Measurements from ENCODE around the gene CAPN14.

DNA sequence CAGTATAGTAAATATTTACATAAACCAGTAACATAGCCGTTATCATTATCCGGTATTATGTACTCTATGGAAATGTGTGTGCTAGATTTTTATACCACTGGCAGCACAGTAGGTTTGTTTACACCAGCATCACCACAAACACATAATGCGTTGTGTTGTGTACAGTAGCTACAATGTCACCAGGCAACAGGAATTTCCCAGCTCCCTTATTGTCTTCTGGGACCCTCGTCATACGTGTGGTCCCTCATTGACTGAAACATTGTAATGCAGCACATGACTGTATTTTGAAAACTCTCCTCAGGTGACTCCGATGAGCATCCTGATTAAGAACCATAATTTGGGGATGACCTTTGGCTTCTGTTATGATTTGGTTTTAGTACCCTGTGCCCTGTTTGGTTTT is 47.9 kb upstream of the CAPN14 start:
- TF ChIP-seq POLR2A (IDR thresholded peaks at IDR 0.05), result no peak
- TF ChIP-seq, protein P1, sequence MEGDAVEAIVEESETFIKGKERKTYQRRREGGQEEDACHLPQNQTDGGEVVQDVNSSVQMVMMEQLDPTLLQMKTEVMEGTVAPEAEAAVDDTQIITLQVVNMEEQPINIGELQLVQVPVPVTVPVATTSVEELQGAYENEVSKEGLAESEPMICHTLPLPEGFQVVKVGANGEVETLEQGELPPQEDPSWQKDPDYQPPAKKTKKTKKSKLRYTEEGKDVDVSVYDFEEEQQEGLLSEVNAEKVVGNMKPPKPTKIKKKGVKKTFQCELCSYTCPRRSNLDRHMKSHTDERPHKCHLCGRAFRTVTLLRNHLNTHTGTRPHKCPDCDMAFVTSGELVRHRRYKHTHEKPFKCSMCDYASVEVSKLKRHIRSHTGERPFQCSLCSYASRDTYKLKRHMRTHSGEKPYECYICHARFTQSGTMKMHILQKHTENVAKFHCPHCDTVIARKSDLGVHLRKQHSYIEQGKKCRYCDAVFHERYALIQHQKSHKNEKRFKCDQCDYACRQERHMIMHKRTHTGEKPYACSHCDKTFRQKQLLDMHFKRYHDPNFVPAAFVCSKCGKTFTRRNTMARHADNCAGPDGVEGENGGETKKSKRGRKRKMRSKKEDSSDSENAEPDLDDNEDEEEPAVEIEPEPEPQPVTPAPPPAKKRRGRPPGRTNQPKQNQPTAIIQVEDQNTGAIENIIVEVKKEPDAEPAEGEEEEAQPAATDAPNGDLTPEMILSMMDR (IDR thresholded peaks at IDR 0.05), result no peak

Data from uterus (tissue), 2 donors.